Neural cell (in vitro differentiated cells): ENCODE measurements around the gene SLC5A9. TPM values are rescaled to one million over a fixed set of nuclear protein-coding genes. Genes with fewer than 3 reads are reported as not detected.

ENCODE experiments used
- H2AFZ ChIP-seq: fragments of 200-600, 300-800 bp; sonication (generic), shearing (Covaris generic); 2 replicates; pipeline ENCODE4 v1.6.0; 2014; ENCODE audit warnings: low read depth, mild to moderate bottlenecking, antibody characterized with exemption, low read length, moderate library complexity
- H3F3A ChIP-seq: fragments of 200-600 bp; shearing (Covaris generic); 2 replicates; pipeline ENCODE4 v1.6.1; 2016; ENCODE audit warnings: mild to moderate bottlenecking, moderate library complexity, mixed read lengths, antibody characterized with exemption, low read length; ENCODE audit not compliant: insufficient read depth, poor library complexity, severe bottlenecking
- H3K27ac ChIP-seq: fragments of 200-600, 300-800 bp; sonication (generic), shearing (Covaris generic); 2 replicates; pipeline ENCODE4 v1.5.1; 2014; ENCODE audit warnings: mild to moderate bottlenecking, low read length, moderate library complexity
- H3K27me3 ChIP-seq: fragments of 300-800, 200-600 bp; sonication (generic), shearing (Covaris generic); 2 replicates; pipeline ENCODE4 v1.6.0; 2014; ENCODE audit warnings: mild to moderate bottlenecking, low read depth, low read length, moderate library complexity; ENCODE audit not compliant: insufficient read depth
- H3K36me3 ChIP-seq: fragments of 300-800, 200-600 bp; sonication (generic), shearing (Covaris generic); 2 replicates; pipeline ENCODE4 v1.5.1; 2014; ENCODE audit warnings: mild to moderate bottlenecking, antibody characterized with exemption, low read length, moderate library complexity; ENCODE audit not compliant: insufficient read depth
- H3K4me2 ChIP-seq: fragments of 300-800, 200-600 bp; sonication (generic), shearing (Covaris generic); 2 replicates; pipeline ENCODE4 v1.6.0; 2014; ENCODE audit warnings: mild to moderate bottlenecking, low read length
- H3K4me3 ChIP-seq: fragments of 300-800, 200-600 bp; sonication (generic), shearing (Covaris generic); 2 replicates; pipeline ENCODE4 v1.5.1; 2014; ENCODE audit warnings: mild to moderate bottlenecking, low read length, moderate library complexity
- H3K79me2 ChIP-seq: fragments of 200-600 bp; shearing (Covaris generic); replicated peaks from 2 replicates; pipeline ENCODE4 v1.6.0; 2014; ENCODE audit warnings: mild to moderate bottlenecking, low read length, moderate library complexity; ENCODE audit not compliant: insufficient read depth
- H3K9ac ChIP-seq: fragments of 300-800, 200-600 bp; sonication (generic), shearing (Covaris generic); 2 replicates; pipeline ENCODE4 v1.6.1; 2016; ENCODE audit warnings: mild to moderate bottlenecking, low read length, mixed read lengths
- H3K9me2 ChIP-seq: fragments of 200-600 bp; shearing (Covaris generic); 2 replicates; pipeline ENCODE4 v1.6.1; 2016; ENCODE audit warnings: mild to moderate bottlenecking, low read length, mixed read lengths; ENCODE audit not compliant: insufficient read depth
- H3K9me3 ChIP-seq: fragments of 200-600, 300-800 bp; sonication (generic), shearing (Covaris generic); 2 replicates; pipeline ENCODE4 v1.6.1; 2016; ENCODE audit warnings: mild to moderate bottlenecking, mixed run types, low read length, moderate library complexity, mixed read lengths
- H4K20me1 ChIP-seq: fragments of 200-600 bp; shearing (Covaris generic); 2 replicates; pipeline ENCODE4 v1.6.1; 2016; ENCODE audit warnings: mild to moderate bottlenecking, mixed run types; ENCODE audit not compliant: insufficient read depth
- EP300 ChIP-seq: fragments of 450-650 bp; conservative IDR thresholded peaks from 2 replicates; pipeline ENCODE4 v1.6.1; 2014; ENCODE audit warnings: antibody characterized with exemption, mild to moderate bottlenecking, moderate library complexity; ENCODE audit not compliant: poor library complexity, severe bottlenecking
- EZH2 ChIP-seq: fragments of 200-600, 300-800 bp; shearing (Covaris generic), sonication (generic); IDR thresholded peaks from 2 replicates; pipeline ENCODE4 v1.6.1; 2014; ENCODE audit warnings: antibody characterized with exemption, low read length, borderline replicate concordance, mild to moderate bottlenecking; ENCODE audit not compliant: insufficient read depth, poor library complexity, severe bottlenecking
- MXI1 ChIP-seq: fragments of 450-650 bp; conservative IDR thresholded peaks from 2 replicates; pipeline ENCODE4 v1.6.1; 2014; ENCODE audit warnings: antibody characterized with exemption, mild to moderate bottlenecking; ENCODE audit not compliant: poor library complexity, severe bottlenecking
- POLR2AphosphoS5 ChIP-seq: IDR thresholded peaks from 2 replicates; pipeline ENCODE4 v1.6.1; 2012
- RAD21 ChIP-seq: fragments of 450-650 bp; conservative IDR thresholded peaks from 2 replicates; pipeline ENCODE4 v1.6.1; 2014; ENCODE audit warnings: antibody characterized with exemption, mild to moderate bottlenecking, moderate library complexity
- REST ChIP-seq: IDR thresholded peaks from 2 replicates; pipeline ENCODE4 v1.6.1; 2012; ENCODE audit warnings: borderline replicate concordance
- SMC3 ChIP-seq: fragments of 450-650 bp; conservative IDR thresholded peaks from 2 replicates; pipeline ENCODE4 v1.6.1; 2014; ENCODE audit warnings: antibody characterized with exemption, mild to moderate bottlenecking, moderate library complexity; ENCODE audit not compliant: poor library complexity
- TAF1 ChIP-seq: IDR thresholded peaks from 2 replicates; pipeline ENCODE4 v1.6.1; 2012; ENCODE audit warnings: low read depth
- polyA plus RNA-seq: library from polyadenylated mRNA; depleted of rRNA; stranded (reverse); fragments of >200 nt; gene quantifications from 2 replicates; pipeline ENCODE4 v1.2.3, GENCODE V29; 2014
- TF ChIP-seq, protein P1 (sequence below): fragments of 450-650 bp; IDR thresholded peaks from 2 replicates; pipeline ENCODE4 v1.5.1; 2014; ENCODE audit warnings: antibody characterized with exemption, mild to moderate bottlenecking, moderate library complexity; ENCODE audit not compliant: poor library complexity, severe bottlenecking

SLC5A9 gene
- polyA plus RNA-seq, 1 donor from 2014 or later = not detected

DNA sequence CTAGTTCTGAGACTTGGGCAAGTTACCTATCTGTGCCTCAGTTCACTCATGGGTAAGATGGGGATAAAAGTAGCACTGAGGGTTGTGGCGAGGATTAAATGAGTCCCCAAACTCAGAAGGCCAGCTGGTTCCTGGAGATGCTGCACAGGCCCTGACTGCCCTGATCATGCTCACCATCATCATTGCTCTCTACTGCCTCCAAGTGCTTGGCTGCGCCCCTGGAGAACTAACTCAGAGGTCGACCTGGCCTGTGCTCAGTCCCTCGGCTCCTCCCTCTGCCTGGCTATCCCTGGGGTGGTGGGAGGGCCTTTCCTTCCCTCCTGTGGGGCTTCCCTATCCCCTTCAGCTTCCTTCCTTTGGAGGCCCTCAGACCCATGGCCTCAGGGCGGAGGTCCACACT is 5.6 kb downstream of the SLC5A9 start:
- Histone ChIP-seq H3K27ac (no peak overlapping the region), H3K4me3 (no peak overlapping the region), H4K20me1 (no peaks in the 10 kb centered on the region), H3K36me3 (no peaks in the 10 kb centered on the region), H3K79me2 (no peaks in the 10 kb centered on the region), H3K9ac (no peak overlapping the region), H3F3A (no peaks in the 10 kb centered on the region), H2AFZ (no peak overlapping the region), H3K4me2 (no peak overlapping the region), H3K9me2 (no peaks in the 10 kb centered on the region), H3K9me3 (no peaks in the 10 kb centered on the region), H3K27me3 (no peaks in the 10 kb centered on the region)
- TF ChIP-seq REST (no peak), RAD21 (no peak), EZH2 (no peak), TAF1 (no peak), MXI1 (no peak), POLR2AphosphoS5 (no peak), SMC3 (no peak), EP300 (no peak)
- TF ChIP-seq, protein P1, sequence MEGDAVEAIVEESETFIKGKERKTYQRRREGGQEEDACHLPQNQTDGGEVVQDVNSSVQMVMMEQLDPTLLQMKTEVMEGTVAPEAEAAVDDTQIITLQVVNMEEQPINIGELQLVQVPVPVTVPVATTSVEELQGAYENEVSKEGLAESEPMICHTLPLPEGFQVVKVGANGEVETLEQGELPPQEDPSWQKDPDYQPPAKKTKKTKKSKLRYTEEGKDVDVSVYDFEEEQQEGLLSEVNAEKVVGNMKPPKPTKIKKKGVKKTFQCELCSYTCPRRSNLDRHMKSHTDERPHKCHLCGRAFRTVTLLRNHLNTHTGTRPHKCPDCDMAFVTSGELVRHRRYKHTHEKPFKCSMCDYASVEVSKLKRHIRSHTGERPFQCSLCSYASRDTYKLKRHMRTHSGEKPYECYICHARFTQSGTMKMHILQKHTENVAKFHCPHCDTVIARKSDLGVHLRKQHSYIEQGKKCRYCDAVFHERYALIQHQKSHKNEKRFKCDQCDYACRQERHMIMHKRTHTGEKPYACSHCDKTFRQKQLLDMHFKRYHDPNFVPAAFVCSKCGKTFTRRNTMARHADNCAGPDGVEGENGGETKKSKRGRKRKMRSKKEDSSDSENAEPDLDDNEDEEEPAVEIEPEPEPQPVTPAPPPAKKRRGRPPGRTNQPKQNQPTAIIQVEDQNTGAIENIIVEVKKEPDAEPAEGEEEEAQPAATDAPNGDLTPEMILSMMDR = no peak

- H3K27me3 ChIP-seq = no peaks in the 10 kb centered on the region
- no peak overlapping the region for H2AFZ ChIP-seq
- no peak overlapping the region for H3K27ac ChIP-seq
- H3K4me3 ChIP-seq = no peak overlapping the region
- H3F3A ChIP-seq = no peaks in the 10 kb centered on the region
- no peak overlapping the region for H3K4me2 ChIP-seq
- H3K9me3 ChIP-seq = no peaks in the 10 kb centered on the region
- TF ChIP-seq MXI1 = no peak
- TF ChIP-seq EP300 = no peak
- TF ChIP-seq TAF1 = no peak
- TF ChIP-seq POLR2AphosphoS5 = no peak
- TF ChIP-seq SMC3 = no peak
- no peak for TF ChIP-seq EZH2
- TF ChIP-seq RAD21 = no peak
- no peak for TF ChIP-seq REST
- TF ChIP-seq, protein P1 = no peak
- H3K79me2 ChIP-seq = no peaks in the 10 kb centered on the region
- no peaks in the 10 kb centered on the region for H3K9me2 ChIP-seq
- no peaks in the 10 kb centered on the region for H4K20me1 ChIP-seq
- H3K36me3 ChIP-seq = no peaks in the 10 kb centered on the region
- H3K9ac ChIP-seq = no peak overlapping the region
Observed at GRCh38 chr1:48229317-48229716, 6.8 kb downstream of the SLC5A9 start.
